Transverse colon (tissue), 3 donors: ENCODE measurements around the gene MYDGF.

Experiments used
- EP300 ChIP-seq: sonication (generic); formaldehyde crosslinking; IDR thresholded peaks from one replicate; pipeline ENCODE4 v1.6.1; 2017; ENCODE audit warnings: antibody characterized with exemption, low read depth
- POLR2A ChIP-seq: fragments of 450-650 bp; IDR thresholded peaks from one replicate; pipeline ENCODE4 v1.6.1; 2016; ENCODE audit warnings: antibody characterized with exemption, mild to moderate bottlenecking, moderate library complexity
- TF ChIP-seq, protein P1 (sequence below), 5 experiments: fragments of 200-600 bp in 3 of 5; fragments of 450-650 bp in 2 of 5; sonication (generic) in 3 of 5; IDR thresholded peaks; 1 replicate in 2 of 5; 2 replicates in 3 of 5; pipeline ENCODE4 v1.5.1; 2016 to 2017; ENCODE audit warnings: antibody characterized with exemption in 5 of 5, inconsistent platforms in 3 of 5, mild to moderate bottlenecking in 2 of 5, moderate library complexity in 1 of 5

DNA sequence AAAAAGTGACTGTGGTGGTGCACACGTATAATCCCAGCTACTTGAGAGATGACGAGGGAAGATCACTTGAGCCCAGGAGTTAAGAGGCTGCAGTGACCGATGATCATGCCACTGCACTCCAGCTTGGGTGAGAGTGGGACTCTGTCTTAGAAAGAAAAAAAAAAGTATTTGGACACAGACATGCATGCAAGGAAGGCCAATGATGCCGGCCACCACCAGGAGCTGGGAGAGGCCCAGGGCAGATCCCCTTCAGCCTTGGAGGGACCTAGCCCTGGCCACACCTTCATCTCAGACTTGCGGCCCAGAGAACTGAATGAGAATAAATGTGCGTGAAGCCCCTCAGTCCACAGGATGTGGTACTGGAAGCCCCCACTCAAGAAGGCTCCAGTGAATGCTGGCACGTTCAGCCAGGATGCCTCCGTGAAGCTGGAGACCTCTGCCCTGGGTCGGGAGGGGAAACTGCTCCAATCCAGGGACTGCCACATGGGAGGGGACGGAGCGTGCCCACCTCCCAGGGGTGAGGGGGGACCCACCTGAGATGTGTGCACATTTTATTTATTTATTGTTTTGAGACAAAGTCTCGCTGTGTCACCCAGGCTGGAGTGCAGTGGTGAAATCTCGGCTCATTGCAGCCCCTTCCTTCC, 16.2 kb downstream of the MYDGF start:
- TF ChIP-seq, protein P1, sequence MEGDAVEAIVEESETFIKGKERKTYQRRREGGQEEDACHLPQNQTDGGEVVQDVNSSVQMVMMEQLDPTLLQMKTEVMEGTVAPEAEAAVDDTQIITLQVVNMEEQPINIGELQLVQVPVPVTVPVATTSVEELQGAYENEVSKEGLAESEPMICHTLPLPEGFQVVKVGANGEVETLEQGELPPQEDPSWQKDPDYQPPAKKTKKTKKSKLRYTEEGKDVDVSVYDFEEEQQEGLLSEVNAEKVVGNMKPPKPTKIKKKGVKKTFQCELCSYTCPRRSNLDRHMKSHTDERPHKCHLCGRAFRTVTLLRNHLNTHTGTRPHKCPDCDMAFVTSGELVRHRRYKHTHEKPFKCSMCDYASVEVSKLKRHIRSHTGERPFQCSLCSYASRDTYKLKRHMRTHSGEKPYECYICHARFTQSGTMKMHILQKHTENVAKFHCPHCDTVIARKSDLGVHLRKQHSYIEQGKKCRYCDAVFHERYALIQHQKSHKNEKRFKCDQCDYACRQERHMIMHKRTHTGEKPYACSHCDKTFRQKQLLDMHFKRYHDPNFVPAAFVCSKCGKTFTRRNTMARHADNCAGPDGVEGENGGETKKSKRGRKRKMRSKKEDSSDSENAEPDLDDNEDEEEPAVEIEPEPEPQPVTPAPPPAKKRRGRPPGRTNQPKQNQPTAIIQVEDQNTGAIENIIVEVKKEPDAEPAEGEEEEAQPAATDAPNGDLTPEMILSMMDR (IDR thresholded peaks at IDR 0.05), result no peak
- TF ChIP-seq POLR2A (no peak), EP300 (no peak)
